Gastroesophageal sphincter (tissue), 4 donors: ENCODE data around the gene VWA5A. TPM values are rescaled to one million over a fixed set of nuclear protein-coding genes. Genes with fewer than 3 reads are reported as not detected.

ENCODE experiments used
- ATAC-seq: fragments of 150-250 bp; one replicate; pipeline ENCODE4 v1.9.1; 2016; ENCODE audit warnings: mild to moderate bottlenecking, moderate library complexity
- H3K27ac ChIP-seq, 4 donors: fragments of 200-600 bp; sonication (generic) in 3 of 4; 1 replicate in 3 of 4; 2 replicates in 1 of 4; pipeline ENCODE4 v1.5.1; 2016 to 2019
- H3K27me3 ChIP-seq: fragments of 200-600 bp; sonication (generic); one replicate; pipeline ENCODE4 v1.5.1; 2019
- H3K36me3 ChIP-seq, 2 donors: fragments of 200-600 bp; sonication (generic); one replicate each; pipeline ENCODE4 v1.5.1; 2019; ENCODE audit warnings: control low read depth in 1 of 2
- H3K4me1 ChIP-seq, 3 donors: fragments of 200-600 bp; sonication (generic); 1 replicate in 2 of 3; 2 replicates in 1 of 3; pipeline ENCODE4 v1.5.1; 2016 to 2019; ENCODE audit warnings: control low read depth in 2 of 3
- H3K4me3 ChIP-seq, 2 donors: fragments of 200-600 bp; sonication (generic); one replicate each; pipeline ENCODE4 v1.5.1; 2019; ENCODE audit warnings: mild to moderate bottlenecking in 1 of 2, moderate library complexity in 1 of 2
- H3K9me3 ChIP-seq, 3 donors: fragments of 200-600 bp; sonication (generic); one replicate each; pipeline ENCODE4 v1.5.1; 2017 to 2019; ENCODE audit warnings: control low read depth in 2 of 3
- EP300 ChIP-seq: sonication (generic); formaldehyde crosslinking; IDR thresholded peaks from one replicate; pipeline ENCODE4 v1.6.1; 2017; ENCODE audit warnings: antibody characterized with exemption, mild to moderate bottlenecking
- POLR2A ChIP-seq, 2 donors: fragments of 450-650 bp; IDR thresholded peaks; one replicate each; pipeline ENCODE4 v1.6.1; 2017; ENCODE audit warnings: antibody characterized with exemption in 2 of 2, mild to moderate bottlenecking in 2 of 2, moderate library complexity in 1 of 2
- POLR2AphosphoS5 ChIP-seq: sonication (generic); formaldehyde crosslinking; IDR thresholded peaks from one replicate; pipeline ENCODE4 v1.6.1; 2017; ENCODE audit warnings: antibody characterized with exemption
- WGBS, 2 donors: methylation state at CpG; one replicate each; pipeline ENCODE4 v1.1.5; 2018; ENCODE audit warnings: low coverage in 1 of 2; 5-methylcytosine and 5-hydroxymethylcytosine counted together
- total RNA-seq, 4 donors: library from RNA; depleted of rRNA; stranded (reverse); fragments of >200 nt; gene quantifications; one replicate each; pipeline ENCODE4 v1.1.0, GENCODE V29; 2016
- TF ChIP-seq, protein P1 (sequence below), 4 experiments: fragments of 200-600 bp in 2 of 4; fragments of 450-650 bp in 2 of 4; sonication (generic) in 1 of 4; IDR thresholded peaks; one replicate each; pipeline ENCODE4 v1.5.1; 2017 to 2019; ENCODE audit warnings: antibody characterized with exemption in 4 of 4, mild to moderate bottlenecking in 2 of 4, moderate library complexity in 2 of 4

The VWA5A gene
- total RNA-seq, 4 donors from 2014 or later = 13.4 to 23.0 (median 18.6) TPM

DNA sequence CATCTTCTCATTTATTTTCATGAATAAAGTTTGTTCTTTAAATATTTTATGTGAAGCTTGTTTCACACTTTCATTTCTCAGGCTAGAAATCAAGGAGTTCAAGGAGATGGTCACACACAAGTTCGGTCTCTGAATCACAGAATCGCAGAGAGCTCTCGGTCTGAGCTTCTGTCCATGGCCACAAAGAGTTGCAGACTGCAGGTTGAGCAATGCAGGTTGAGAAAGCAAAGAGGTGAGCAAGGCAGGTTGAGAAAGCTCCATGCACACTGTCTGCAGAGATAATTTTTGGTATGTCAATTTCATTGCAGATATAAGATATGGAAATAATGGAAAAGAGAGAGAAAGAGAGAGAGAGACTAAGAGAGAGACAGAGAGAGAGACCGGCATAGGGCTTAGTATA is 32.9 kb upstream of the VWA5A start:
- Histone ChIP-seq H3K36me3 (no peaks in the 10 kb centered on the region), H3K4me1 (no peaks in the 10 kb centered on the region), H3K9me3 (no peaks in the 10 kb centered on the region), H3K4me3 (no peak overlapping the region), H3K27ac (no peak overlapping the region), H3K27me3 (peaks cover 50% of the 10 kb centered on the region)
- 60 to 75% methylated on average over 3 to 4 of the region's 4 CpGs for WGBS, 2 donors
- no peak for TF ChIP-seq POLR2A (IDR thresholded peaks at IDR 0.05)
- TF ChIP-seq POLR2AphosphoS5 = no peak
- no peak for TF ChIP-seq EP300
- TF ChIP-seq, protein P1, sequence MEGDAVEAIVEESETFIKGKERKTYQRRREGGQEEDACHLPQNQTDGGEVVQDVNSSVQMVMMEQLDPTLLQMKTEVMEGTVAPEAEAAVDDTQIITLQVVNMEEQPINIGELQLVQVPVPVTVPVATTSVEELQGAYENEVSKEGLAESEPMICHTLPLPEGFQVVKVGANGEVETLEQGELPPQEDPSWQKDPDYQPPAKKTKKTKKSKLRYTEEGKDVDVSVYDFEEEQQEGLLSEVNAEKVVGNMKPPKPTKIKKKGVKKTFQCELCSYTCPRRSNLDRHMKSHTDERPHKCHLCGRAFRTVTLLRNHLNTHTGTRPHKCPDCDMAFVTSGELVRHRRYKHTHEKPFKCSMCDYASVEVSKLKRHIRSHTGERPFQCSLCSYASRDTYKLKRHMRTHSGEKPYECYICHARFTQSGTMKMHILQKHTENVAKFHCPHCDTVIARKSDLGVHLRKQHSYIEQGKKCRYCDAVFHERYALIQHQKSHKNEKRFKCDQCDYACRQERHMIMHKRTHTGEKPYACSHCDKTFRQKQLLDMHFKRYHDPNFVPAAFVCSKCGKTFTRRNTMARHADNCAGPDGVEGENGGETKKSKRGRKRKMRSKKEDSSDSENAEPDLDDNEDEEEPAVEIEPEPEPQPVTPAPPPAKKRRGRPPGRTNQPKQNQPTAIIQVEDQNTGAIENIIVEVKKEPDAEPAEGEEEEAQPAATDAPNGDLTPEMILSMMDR (IDR thresholded peaks at IDR 0.05) = no peak
- ATAC-seq = no peak

DNA sequence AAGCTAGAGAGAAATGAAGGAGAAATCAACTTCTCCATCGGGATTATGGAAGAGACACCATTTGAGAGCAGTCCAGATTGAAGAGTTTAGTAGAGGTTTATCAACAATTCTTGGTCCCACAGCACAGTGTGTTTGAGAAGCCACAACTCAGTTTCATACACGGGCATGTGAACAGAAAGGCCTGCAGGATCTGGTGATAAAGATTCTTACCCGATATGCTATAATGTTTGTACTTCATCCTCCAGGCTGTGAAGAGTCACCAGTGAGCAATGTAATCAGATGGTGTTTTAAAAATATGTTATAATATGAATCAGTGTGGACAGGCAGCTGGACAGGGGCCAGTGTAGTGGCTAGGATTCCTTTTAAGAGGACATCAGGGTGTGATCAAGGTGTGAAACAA is 29.7 kb upstream of the VWA5A start:
- Histone ChIP-seq H3K27ac (no peak overlapping the region), H3K4me3 (no peak overlapping the region), H3K36me3 (no peaks in the 10 kb centered on the region), H3K27me3 (peaks cover 18% of the 10 kb centered on the region), H3K4me1 (no peaks in the 10 kb centered on the region), H3K9me3 (no peaks in the 10 kb centered on the region)
- 51 to 60% methylated on average over 1 to 3 of the region's 3 CpGs for WGBS, 2 donors
- TF ChIP-seq POLR2AphosphoS5 (no peak), POLR2A (IDR thresholded peaks at IDR 0.05) (no peak), EP300 (no peak)
- TF ChIP-seq, protein P1 (IDR thresholded peaks at IDR 0.05) = no peak
- ATAC-seq = no peak

DNA sequence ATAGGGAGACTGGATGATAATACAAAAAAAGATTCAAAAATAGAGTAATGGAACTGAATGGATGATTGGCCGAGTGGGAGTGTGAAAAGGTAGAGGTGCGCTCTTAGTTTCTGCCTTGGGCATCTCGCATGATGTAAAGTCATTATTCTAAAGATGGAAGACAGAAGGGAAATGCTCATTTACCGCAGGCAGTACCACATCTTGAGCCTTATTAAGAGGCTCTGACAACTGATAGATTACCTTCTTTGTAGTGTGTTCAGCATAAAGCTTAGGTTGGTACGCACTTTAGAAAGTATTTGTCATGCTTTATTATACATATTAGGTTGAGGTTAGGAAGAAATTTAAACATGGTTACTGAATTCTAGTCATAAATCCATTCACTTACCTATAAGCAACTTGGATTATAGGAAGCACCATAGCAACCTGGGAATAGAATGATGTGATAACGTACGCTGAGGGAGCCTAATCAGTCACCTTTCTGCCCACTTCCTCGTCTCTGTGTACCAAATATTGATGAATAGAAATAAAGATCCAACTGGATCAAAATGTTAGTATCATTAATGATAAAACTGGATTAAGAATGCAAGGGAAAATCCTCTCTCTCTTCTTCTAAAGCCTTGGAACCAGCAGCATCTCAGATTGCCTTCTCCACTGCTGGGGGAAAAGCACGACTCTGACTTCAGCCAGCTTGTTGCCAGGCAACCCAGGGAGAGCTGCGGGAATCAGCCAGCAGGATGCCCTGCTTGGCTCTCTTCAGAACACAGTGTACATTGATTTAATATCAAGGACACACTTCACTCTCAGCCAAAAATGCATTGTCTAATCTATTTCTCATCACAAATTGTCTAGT is 29.0 kb upstream of the VWA5A start:
- no peaks in the 10 kb centered on the region for H3K9me3 ChIP-seq
- TF ChIP-seq EP300 = no peak
- no peak for TF ChIP-seq POLR2AphosphoS5
- peaks cover 12% of the 10 kb centered on the region for H3K27me3 ChIP-seq
- no peak overlapping the region for H3K4me3 ChIP-seq
- no peak for ATAC-seq
- 34 to 44% methylated on average over 10 of the region's 10 CpGs for WGBS, 2 donors
- H3K36me3 ChIP-seq = no peaks in the 10 kb centered on the region
- H3K4me1 ChIP-seq = no peaks in the 10 kb centered on the region
- no peak overlapping the region for H3K27ac ChIP-seq

DNA sequence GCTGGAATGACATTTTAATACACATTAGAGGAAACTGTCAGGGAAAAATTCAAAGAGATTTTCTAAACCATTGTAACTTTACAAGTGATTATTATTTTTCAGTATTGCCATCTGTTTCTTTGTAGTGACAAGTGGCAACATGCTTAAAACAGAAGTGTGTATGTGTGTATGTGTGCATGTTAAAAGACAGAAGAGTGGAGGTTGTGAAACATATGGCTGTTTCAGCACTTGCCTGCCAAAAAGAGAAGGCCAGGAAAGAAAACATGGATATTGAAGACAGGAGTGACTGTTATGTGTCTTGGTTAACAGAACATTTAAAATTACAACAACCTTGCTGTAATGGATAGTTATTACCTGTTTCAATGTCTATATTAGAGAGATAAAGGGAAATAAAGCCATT is 24.3 kb upstream of the VWA5A start:
- Histone ChIP-seq H3K27ac (no peak overlapping the region), H3K4me3 (no peak overlapping the region), H3K4me1 (no peaks in the 10 kb centered on the region), H3K36me3 (no peaks in the 10 kb centered on the region), H3K27me3 (peaks cover 12% of the 10 kb centered on the region), H3K9me3 (no peaks in the 10 kb centered on the region)
- no peak for ATAC-seq
- TF ChIP-seq POLR2AphosphoS5 (no peak), EP300 (no peak), POLR2A (IDR thresholded peaks at IDR 0.05) (no peak)
- TF ChIP-seq, protein P1 (IDR thresholded peaks at IDR 0.05) = no peak

DNA sequence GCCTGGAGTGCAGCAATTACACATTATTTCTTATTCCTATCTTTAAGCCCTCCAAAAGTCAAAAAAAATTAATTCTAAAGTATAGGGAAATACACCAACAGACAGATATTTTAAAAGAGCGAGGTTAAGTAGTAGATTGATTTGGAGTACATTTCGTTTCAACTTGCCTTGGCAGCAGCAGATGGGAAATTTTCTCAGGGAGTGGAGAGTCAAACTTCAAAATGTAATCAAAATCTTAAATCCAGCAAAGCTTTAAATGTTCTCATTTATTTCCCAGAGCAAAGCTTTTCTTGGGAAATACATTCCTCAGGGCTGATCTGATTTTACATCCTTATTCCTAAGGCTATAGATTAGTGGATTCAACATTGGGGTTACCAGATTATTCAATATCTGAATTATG is 21.9 kb upstream of the VWA5A start:
- H3K36me3 ChIP-seq = no peaks in the 10 kb centered on the region
- TF ChIP-seq, protein P1 (IDR thresholded peaks at IDR 0.05) = no peak
- TF ChIP-seq EP300 (no peak), POLR2A (IDR thresholded peaks at IDR 0.05) (no peak), POLR2AphosphoS5 (no peak)
- no peaks in the 10 kb centered on the region for H3K4me1 ChIP-seq
- WGBS, 2 donors = 23 to 55% methylated on average over 2 of the region's 2 CpGs
- H3K4me3 ChIP-seq = no peak overlapping the region
- peaks cover 12% of the 10 kb centered on the region for H3K27me3 ChIP-seq
- no peak for ATAC-seq
- no peak overlapping the region for H3K27ac ChIP-seq
- no peaks in the 10 kb centered on the region for H3K9me3 ChIP-seq
